Liver (tissue), 9 donors: Measurements from ENCODE around the gene CABS1. TPM values are rescaled to one million over a fixed set of nuclear protein-coding genes. Genes with fewer than 3 reads are reported as not detected.

Experiments
- DNase-seq: peaks from one replicate; pipeline ENCODE4 v3.0.0-alpha.2; 2017; ENCODE audit warnings: low spot score
- H3K27ac ChIP-seq, 2 donors: one replicate each; pipeline ENCODE4 v1.7.0; 2013; ENCODE audit warnings: inconsistent platforms in 2 of 2, low read length in 2 of 2, control low read depth in 1 of 2, low read depth in 1 of 2, mild to moderate bottlenecking in 1 of 2
- H3K27me3 ChIP-seq, 4 donors: one replicate each; pipeline versions ENCODE4 v1.6.1 to v1.7.0; 2013; ENCODE audit warnings: low read length in 3 of 4, inconsistent platforms in 1 of 4, mild to moderate bottlenecking in 1 of 4, moderate library complexity in 1 of 4; ENCODE audit not compliant: control insufficient read depth in 4 of 4, insufficient read depth in 4 of 4
- H3K36me3 ChIP-seq, 4 donors: one replicate each; pipeline versions ENCODE4 v1.6.1 to v1.7.0; 2013; ENCODE audit warnings: low read length in 3 of 4, mild to moderate bottlenecking in 3 of 4, low read depth in 1 of 4, moderate library complexity in 1 of 4; ENCODE audit not compliant: control insufficient read depth in 4 of 4, insufficient read depth in 3 of 4
- H3K4me1 ChIP-seq, 4 donors: one replicate each; pipeline versions ENCODE4 v1.6.1 to v1.7.0; 2013; ENCODE audit warnings: low read length in 3 of 4, mild to moderate bottlenecking in 3 of 4, moderate library complexity in 1 of 4; ENCODE audit not compliant: control insufficient read depth in 4 of 4, insufficient read depth in 4 of 4
- H3K4me3 ChIP-seq, 3 donors: one replicate each; pipeline versions ENCODE4 v1.6.1 to v1.7.0; 2013; ENCODE audit warnings: low read length in 3 of 3, control low read depth in 1 of 3, low read depth in 1 of 3, mild to moderate bottlenecking in 1 of 3
- H3K9ac ChIP-seq, 2 donors: one replicate each; pipeline ENCODE4 v1.7.0; 2013; ENCODE audit warnings: low read length in 2 of 2, mild to moderate bottlenecking in 2 of 2, moderate library complexity in 2 of 2, control low read depth in 1 of 2, low read depth in 1 of 2
- H3K9me3 ChIP-seq, 4 donors: one replicate each; pipeline versions ENCODE4 v1.6.1 to v1.7.0; 2013; ENCODE audit warnings: low read length in 3 of 4; ENCODE audit not compliant: control insufficient read depth in 4 of 4
- CTCF ChIP-seq: fragments of 150-350 bp; IDR thresholded peaks from 2 replicates; pipeline ENCODE4 v1.5.1; 2017; ENCODE audit warnings: improper control_type of control experiment, low read depth, low read length; ENCODE audit not compliant: missing input control
- EGR1 ChIP-seq, 2 donors: IDR thresholded peaks; 2 replicates each; pipeline ENCODE4 v1.6.1; 2016 to 2018; ENCODE audit warnings: antibody characterized with exemption in 2 of 2, low read depth in 2 of 2
- FOXA1 ChIP-seq: IDR thresholded peaks from 2 replicates; pipeline ENCODE4 v1.6.1; 2016; ENCODE audit warnings: antibody characterized with exemption
- FOXA2 ChIP-seq: IDR thresholded peaks from 2 replicates; pipeline ENCODE4 v1.6.1; 2016; ENCODE audit warnings: antibody characterized with exemption
- GABPA ChIP-seq, 2 donors: IDR thresholded peaks in 1 of 2; conservative IDR thresholded peaks in 1 of 2; 2 replicates each; pipeline ENCODE4 v1.6.1; 2016; ENCODE audit warnings: antibody characterized with exemption in 2 of 2, mild to moderate bottlenecking in 1 of 2, moderate library complexity in 1 of 2
- HNF4A ChIP-seq, 2 donors: conservative IDR thresholded peaks; 2 replicates each; pipeline ENCODE4 v1.6.1; 2016; ENCODE audit warnings: antibody characterized with exemption in 2 of 2, mild to moderate bottlenecking in 2 of 2
- HNF4G ChIP-seq: IDR thresholded peaks from 2 replicates; pipeline ENCODE4 v1.6.1; 2016; ENCODE audit warnings: antibody characterized with exemption
- MAX ChIP-seq: IDR thresholded peaks from 2 replicates; pipeline ENCODE4 v1.6.1; 2016; ENCODE audit warnings: antibody characterized with exemption
- NR2F2 ChIP-seq: IDR thresholded peaks from 2 replicates; pipeline ENCODE4 v1.6.1; 2016; ENCODE audit warnings: antibody characterized with exemption
- RAD21 ChIP-seq, 2 donors: IDR thresholded peaks; 2 replicates each; pipeline ENCODE4 v1.6.1; 2016; ENCODE audit warnings: antibody characterized with exemption in 2 of 2, mild to moderate bottlenecking in 2 of 2
- RXRA ChIP-seq, 2 donors: IDR thresholded peaks; 2 replicates each; pipeline ENCODE4 v1.6.1; 2017 to 2018; ENCODE audit warnings: antibody characterized with exemption in 2 of 2, mild to moderate bottlenecking in 1 of 2
- SP1 ChIP-seq: IDR thresholded peaks from 2 replicates; pipeline ENCODE4 v1.6.1; 2018; ENCODE audit warnings: antibody characterized with exemption, mild to moderate bottlenecking
- TAF1 ChIP-seq: conservative IDR thresholded peaks from 2 replicates; pipeline ENCODE4 v1.6.1; 2016; ENCODE audit warnings: antibody characterized with exemption, mild to moderate bottlenecking
- YY1 ChIP-seq: IDR thresholded peaks from 2 replicates; pipeline ENCODE4 v1.6.1; 2016; ENCODE audit warnings: antibody characterized with exemption, mild to moderate bottlenecking
- whole genome bisulfite sequencing: extraction: QIAGEN DNeasy Blood & Tissue Kit; methylation state at CpG from one replicate; pipeline ENCODE4 v1.1.7; 2013; 5-methylcytosine and 5-hydroxymethylcytosine counted together
- polyA plus RNA-seq, 2 donors: library from polyadenylated mRNA; stranded (reverse) in 1 of 2; unstranded in 1 of 2; fragments of 200-250 nt in 1 of 2; fragments of >200 nt in 1 of 2; fragmentation: Nextera tagmentation in 1 of 2; extraction: Ambion mirVana in 1 of 2; gene quantifications; one replicate each; pipeline versions ENCODE4 v1.2.1 to v1.2.3, GENCODE V29; 2013 to 2015
- total RNA-seq, 2 donors: library from RNA; depleted of rRNA; stranded (reverse); fragments of >200 nt; gene quantifications; one replicate each; pipeline ENCODE4 v1.2.3, GENCODE V29; 2014
- TF ChIP-seq, protein P1 (sequence below): IDR thresholded peaks from 2 replicates; pipeline ENCODE4 v1.6.1; 2016; ENCODE audit warnings: antibody characterized with exemption
- TF ChIP-seq, protein P2 (sequence below): IDR thresholded peaks from 2 replicates; pipeline ENCODE4 v1.6.1; 2016; ENCODE audit warnings: antibody characterized with exemption, mild to moderate bottlenecking
- TF ChIP-seq, protein P3 (sequence below): IDR thresholded peaks from 2 replicates; pipeline ENCODE4 v1.6.1; 2016; ENCODE audit warnings: antibody characterized with exemption
- donor health status: healthy.
- donor health status: healthy.
- donor health status: healthy.
- donor health status: healthy.
- donor health status: healthy.

The CABS1 gene
- total and polyA plus RNA-seq, 4 donors, result not detected

DNA sequence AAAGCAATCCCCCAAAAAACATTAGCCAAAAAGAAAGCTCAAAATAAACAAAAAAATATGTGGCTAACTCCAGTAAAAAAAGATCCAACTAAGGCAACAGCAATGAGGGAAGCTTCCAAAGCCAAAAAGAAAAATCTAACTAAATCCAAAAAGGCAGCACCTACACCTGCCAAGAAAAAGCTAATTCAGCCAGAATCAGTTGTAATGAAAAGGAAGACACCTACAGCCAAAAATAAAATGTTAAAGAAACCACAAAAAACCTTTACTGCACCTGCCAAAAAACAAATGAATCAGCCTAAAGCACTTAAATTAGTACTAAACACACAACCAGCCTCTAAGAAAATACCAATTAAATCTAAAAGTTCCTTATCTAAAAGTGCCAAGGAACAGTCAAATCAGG, 37.2 kb upstream of the CABS1 start (continued):
- TF ChIP-seq CTCF, result no peak
- TF ChIP-seq, protein P1, sequence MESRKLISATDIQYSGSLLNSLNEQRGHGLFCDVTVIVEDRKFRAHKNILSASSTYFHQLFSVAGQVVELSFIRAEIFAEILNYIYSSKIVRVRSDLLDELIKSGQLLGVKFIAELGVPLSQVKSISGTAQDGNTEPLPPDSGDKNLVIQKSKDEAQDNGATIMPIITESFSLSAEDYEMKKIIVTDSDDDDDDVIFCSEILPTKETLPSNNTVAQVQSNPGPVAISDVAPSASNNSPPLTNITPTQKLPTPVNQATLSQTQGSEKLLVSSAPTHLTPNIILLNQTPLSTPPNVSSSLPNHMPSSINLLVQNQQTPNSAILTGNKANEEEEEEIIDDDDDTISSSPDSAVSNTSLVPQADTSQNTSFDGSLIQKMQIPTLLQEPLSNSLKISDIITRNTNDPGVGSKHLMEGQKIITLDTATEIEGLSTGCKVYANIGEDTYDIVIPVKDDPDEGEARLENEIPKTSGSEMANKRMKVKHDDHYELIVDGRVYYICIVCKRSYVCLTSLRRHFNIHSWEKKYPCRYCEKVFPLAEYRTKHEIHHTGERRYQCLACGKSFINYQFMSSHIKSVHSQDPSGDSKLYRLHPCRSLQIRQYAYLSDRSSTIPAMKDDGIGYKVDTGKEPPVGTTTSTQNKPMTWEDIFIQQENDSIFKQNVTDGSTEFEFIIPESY, result no peak
- no peak for TF ChIP-seq YY1

DNA sequence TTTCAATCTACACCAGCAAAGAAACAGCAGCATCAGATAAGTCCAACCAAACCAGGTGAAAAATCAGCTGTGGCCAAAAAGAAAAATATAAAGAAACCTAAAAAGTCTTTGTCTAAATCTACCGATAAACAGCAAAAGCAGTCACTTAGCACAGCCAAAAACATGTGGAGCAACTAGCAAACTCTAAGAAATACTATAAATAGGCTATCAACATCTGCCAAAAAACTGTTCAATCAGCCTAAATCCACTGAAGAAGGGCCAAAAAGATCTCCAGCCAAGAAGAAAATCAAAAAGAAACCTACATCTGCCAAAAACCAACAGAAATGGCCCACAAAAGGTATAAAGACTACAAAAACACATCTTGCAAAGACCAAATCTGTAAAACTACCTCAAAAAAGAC, 36.7 kb upstream of the CABS1 start:
- no peak overlapping the region for H3K9ac ChIP-seq
- peaks cover 0 to 4% (median 0%) of the 10 kb centered on the region in 4 donors for H3K9me3 ChIP-seq
- no peak overlapping the region for H3K27ac ChIP-seq
- no peak for DNase-seq
- no peak overlapping the region for H3K4me3 ChIP-seq
- peaks cover 0 to 3% (median 0%) of the 10 kb centered on the region in 4 donors for H3K27me3 ChIP-seq
- WGBS, result 68% methylated on average over 1 of the region's 1 CpG
- H3K4me1 ChIP-seq, result no peaks in the 10 kb centered on the region
- H3K36me3 ChIP-seq, result no peaks in the 10 kb centered on the region
- TF ChIP-seq, protein P1, result no peak
- TF ChIP-seq GABPA (IDR thresholded peaks at IDR 0.05 in 1 of 2, conservative IDR thresholded peaks at IDR 0.05 in 1 of 2) (no peak), RXRA (IDR thresholded peaks at IDR 0.05) (no peak), SP1 (no peak), MAX (no peak)

GRCh38 chr4:70299643-70300042, 35.1 kb upstream of the CABS1 start:
- H3K9ac ChIP-seq, result no peak overlapping the region
- WGBS, result 91% methylated on average over 2 of the region's 2 CpGs
- no peak overlapping the region for H3K4me3 ChIP-seq
- H3K27ac ChIP-seq, result no peak overlapping the region
- peaks cover 0 to 4% (median 0%) of the 10 kb centered on the region in 4 donors for H3K9me3 ChIP-seq
- H3K27me3 ChIP-seq, result peaks cover 0 to 3% (median 0%) of the 10 kb centered on the region in 4 donors
- no peaks in the 10 kb centered on the region for H3K4me1 ChIP-seq
- no peaks in the 10 kb centered on the region for H3K36me3 ChIP-seq
- no peak for DNase-seq
- no peak for TF ChIP-seq FOXA1
- no peak for TF ChIP-seq MAX
- no peak for TF ChIP-seq FOXA2
- TF ChIP-seq HNF4G, result no peak
- TF ChIP-seq RAD21 (IDR thresholded peaks at IDR 0.05), result no peak
- TF ChIP-seq, protein P1, result no peak
- no peak for TF ChIP-seq NR2F2
- TF ChIP-seq TAF1, result no peak
- TF ChIP-seq HNF4A (conservative IDR thresholded peaks at IDR 0.05), result no peak
- no peak for TF ChIP-seq YY1
- TF ChIP-seq, protein P2, sequence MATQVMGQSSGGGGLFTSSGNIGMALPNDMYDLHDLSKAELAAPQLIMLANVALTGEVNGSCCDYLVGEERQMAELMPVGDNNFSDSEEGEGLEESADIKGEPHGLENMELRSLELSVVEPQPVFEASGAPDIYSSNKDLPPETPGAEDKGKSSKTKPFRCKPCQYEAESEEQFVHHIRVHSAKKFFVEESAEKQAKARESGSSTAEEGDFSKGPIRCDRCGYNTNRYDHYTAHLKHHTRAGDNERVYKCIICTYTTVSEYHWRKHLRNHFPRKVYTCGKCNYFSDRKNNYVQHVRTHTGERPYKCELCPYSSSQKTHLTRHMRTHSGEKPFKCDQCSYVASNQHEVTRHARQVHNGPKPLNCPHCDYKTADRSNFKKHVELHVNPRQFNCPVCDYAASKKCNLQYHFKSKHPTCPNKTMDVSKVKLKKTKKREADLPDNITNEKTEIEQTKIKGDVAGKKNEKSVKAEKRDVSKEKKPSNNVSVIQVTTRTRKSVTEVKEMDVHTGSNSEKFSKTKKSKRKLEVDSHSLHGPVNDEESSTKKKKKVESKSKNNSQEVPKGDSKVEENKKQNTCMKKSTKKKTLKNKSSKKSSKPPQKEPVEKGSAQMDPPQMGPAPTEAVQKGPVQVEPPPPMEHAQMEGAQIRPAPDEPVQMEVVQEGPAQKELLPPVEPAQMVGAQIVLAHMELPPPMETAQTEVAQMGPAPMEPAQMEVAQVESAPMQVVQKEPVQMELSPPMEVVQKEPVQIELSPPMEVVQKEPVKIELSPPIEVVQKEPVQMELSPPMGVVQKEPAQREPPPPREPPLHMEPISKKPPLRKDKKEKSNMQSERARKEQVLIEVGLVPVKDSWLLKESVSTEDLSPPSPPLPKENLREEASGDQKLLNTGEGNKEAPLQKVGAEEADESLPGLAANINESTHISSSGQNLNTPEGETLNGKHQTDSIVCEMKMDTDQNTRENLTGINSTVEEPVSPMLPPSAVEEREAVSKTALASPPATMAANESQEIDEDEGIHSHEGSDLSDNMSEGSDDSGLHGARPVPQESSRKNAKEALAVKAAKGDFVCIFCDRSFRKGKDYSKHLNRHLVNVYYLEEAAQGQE, result no peak
- TF ChIP-seq GABPA (IDR thresholded peaks at IDR 0.05 in 1 of 2, conservative IDR thresholded peaks at IDR 0.05 in 1 of 2), result no peak
- no peak for TF ChIP-seq SP1
- no peak for TF ChIP-seq EGR1 (IDR thresholded peaks at IDR 0.05; ENCODE audit: low read depth in 2 of 2)
- TF ChIP-seq, protein P3, sequence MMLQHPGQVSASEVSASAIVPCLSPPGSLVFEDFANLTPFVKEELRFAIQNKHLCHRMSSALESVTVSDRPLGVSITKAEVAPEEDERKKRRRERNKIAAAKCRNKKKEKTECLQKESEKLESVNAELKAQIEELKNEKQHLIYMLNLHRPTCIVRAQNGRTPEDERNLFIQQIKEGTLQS, result no peak
